GM18867 (cell line): ENCODE data around the gene OR1Q1.
"Not testable (repeated sequence)": the region's sequence is repeated elsewhere in the genome, so short reads cannot be mapped to it uniquely, and the experiment has no call there.

ENCODE experiments used
- ATAC-seq: cut with Tn5 transposase; IDR thresholded peaks from one replicate; pipeline ENCODE4 v1.9.1; 2021; ENCODE audit warnings: mild to moderate bottlenecking, moderate library complexity; ENCODE audit not compliant: unreplicated experiment

Gene OR1Q1, protein sequence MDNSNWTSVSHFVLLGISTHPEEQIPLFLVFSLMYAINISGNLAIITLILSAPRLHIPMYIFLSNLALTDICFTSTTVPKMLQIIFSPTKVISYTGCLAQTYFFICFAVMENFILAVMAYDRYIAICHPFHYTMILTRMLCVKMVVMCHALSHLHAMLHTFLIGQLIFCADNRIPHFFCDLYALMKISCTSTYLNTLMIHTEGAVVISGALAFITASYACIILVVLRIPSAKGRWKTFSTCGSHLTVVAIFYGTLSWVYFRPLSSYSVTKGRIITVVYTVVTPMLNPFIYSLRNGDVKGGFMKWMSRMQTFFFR

GRCh38 chr9:122614362-122614761 is at the start of gene OR1Q1:
TSS of gene OR1Q1 (plus strand) at chr9:122614738. CDS start at chr9:122614738, 0 bp downstream.
- ATAC-seq = no peak

DNA sequence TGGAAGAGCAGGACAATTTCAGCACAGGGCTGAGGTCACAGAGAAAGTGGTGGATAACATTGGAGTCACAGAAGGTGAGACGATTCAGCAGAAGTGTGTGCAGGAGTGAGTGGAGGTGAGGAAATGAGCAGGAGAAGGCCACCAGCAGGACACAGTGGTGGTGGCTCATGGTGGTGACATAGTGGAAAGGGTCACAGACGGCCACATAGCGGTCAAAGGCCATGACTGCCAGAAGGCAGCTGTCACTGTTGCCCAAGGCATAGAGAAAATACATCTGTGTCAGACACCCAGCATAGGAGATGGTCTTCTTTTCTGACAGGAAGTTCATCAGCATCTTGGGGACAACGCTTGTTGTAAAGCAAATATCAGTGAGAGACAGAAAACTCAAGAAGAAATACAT is 46.6 kb upstream of the OR1Q1 start:
- no peak for ATAC-seq

GRCh38 chr9:122572456-122572855 is 42.1 kb upstream of the OR1Q1 start:
- no peak for ATAC-seq

DNA sequence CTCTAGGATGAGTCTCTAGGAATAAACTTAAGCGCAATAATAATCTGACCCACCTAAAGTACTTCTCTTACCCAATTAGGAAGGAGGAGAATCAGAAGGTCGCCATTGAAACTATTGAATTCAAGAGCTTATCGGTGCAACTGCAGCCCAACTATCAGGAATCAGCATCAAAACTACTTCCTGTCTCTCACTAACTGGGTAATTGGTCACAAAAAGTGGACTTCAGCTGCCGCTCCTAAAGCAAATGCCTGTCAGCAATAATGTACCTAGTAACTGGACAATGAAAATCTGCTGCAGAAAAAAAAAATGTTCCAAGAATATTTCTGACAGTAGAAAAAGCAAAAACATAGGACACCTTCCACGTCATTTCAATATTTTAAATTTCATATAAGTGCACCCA is 34.7 kb upstream of the OR1Q1 start:
- no peak for ATAC-seq

- no peak for ATAC-seq
Measured at GRCh38 chr9:122580360-122580759, 34.2 kb upstream of the OR1Q1 start.

DNA sequence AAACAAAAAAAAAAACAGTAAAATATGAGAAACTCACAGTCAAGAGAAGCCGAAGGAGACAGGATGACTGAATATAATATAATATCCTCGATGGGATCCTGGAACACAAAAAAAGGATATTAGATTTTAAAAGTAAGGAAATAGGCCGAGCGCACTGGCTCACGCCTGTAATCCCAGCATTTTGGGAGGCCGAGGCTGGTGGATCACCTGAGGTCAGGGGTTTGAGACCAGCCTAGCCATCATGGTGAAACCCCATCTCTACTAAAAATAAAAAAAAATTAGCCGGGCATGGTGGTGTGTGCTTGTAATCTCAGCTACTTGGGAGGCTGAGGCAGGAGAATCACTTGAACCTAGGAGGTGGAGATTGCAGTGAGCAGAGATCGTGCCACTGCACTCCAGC is 31.3 kb upstream of the OR1Q1 start, which contains the start of gene OR1L8:
TSS of gene OR1L8 (minus strand) at position 101 of the 400 bp plus-strand sequence. CDS start 14,907 bp downstream, outside the sequence.
- not testable (repeated sequence) for ATAC-seq

GRCh38 chr9:122605691-122606090 is 8.8 kb upstream of the OR1Q1 start:
- ATAC-seq = no peak

GRCh38 chr9:122606587-122606986 is 8.0 kb upstream of the OR1Q1 start:
- ATAC-seq = no peak

DNA sequence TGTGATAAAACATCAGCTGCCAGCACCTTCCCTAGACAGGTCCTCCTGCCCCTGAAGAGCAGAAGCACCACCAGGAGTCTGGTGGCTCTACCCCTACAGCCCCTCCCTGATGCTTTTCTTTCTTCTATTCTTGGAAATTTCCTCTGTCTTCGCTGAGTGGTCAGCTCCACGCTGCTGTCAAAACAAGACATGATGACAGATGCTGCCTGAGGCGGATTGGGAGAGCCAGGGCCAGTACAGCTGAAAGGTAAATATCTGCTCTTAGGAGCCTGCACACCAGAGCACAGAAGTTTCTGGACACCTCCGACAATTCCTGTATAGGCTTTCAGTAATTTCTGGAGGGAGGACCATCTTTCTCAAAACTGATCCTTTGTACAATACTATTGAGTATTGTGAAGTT is 4.7 kb upstream of the OR1Q1 start:
- no peak for ATAC-seq

- ATAC-seq = no peak
Measured at GRCh38 chr9:122619996-122620395, 5.5 kb downstream of the OR1Q1 start.

DNA sequence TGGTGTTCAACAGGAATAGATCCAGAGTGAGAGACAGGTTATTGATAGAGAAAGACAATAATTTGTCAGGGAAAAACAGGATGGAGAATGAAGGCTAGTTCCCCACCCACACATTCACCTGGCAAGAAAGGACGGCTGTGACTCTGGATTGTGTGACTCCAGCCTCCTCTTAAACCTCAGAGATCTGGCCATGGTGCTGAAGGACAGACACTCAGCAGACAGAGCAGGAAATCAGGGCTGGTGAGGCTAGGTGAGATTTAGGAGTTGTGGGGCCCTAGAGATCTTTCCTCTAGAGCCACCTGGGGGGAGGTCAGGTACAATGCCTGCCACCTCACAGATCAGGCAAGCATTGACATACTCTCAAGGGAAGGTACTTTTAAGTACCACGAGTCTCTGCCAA is 27.7 kb downstream of the OR1Q1 start:
- no peak for ATAC-seq

DNA sequence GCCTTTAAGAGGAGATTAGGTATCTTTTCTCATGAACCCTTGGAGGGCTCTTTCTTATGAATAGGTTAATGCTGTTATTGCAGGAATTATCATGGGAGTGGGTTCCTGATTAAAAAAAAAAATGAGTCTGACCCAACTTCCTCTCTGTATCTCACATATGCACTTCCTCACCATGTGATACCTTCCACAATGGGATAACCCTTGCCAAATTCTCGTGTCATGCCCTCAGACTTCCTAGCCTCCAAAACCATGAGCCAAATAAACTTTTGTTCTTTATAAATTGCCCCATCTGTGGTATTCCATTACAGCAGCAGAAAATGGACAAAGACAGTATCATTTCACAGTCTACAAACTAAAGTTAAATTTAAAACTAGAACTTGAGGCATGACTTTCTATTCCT is 41.8 kb downstream of the OR1Q1 start:
- ATAC-seq = no peak

DNA sequence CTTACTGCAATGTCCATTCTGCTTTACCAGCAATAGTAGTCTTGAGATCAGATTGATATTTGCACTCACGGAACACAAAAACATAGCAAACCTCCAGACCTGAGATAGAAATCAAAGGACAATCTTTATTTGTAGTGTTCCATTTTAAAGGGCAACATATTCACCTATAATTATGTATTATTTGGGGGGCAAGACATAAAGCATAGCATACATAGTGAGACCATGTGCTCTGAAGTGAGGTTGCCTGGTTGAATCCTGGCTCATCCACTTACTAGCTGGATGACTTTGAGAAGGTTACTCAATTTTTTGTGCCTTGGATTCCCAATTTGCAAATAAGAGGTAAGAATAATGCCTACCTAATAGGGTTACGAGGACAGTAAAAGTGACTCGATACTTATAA is 43.0 kb downstream of the OR1Q1 start, which contains the start of gene OR1B1:
TSS of gene OR1B1 (minus strand) at position 101 of the 400 bp plus-strand sequence.
- no peak for ATAC-seq

DNA sequence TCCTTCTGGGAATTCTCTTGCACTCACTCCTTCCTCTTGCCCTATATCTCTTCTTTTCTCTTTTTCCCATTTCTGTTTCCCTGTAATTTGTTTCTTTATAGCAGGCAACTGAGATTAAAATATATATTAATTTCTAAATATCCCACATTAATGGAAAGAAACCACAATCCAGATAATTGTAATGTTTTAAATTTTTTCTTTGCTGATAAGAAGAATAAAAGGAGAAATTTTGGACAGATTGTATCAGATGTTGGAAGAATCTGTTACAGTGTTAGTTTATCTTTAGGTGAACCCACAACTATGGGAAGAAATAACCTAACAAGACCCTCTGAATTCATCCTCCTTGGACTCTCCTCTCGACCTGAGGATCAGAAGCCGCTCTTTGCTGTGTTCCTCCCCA is 46.9 kb downstream of the OR1Q1 start, which contains the start of gene OR1L1:
TSS of gene OR1L1 (plus strand) at position 301 of the 400 bp plus-strand sequence. CDS start at position 301, 0 bp downstream.
- ATAC-seq = no peak
